ENCODE results near the gene KLHDC10.
"Not testable (repeated sequence)": the region's sequence is repeated elsewhere in the genome, so short reads cannot be mapped to it uniquely, and the experiment has no call there.

KLHDC10 gene

GRCh38 chr7:130139193-130139960 is 69.0 kb downstream of the KLHDC10 start:
- in situ Hi-C loops (cut with HindIII; ENCODE audit: low sequenced_read_pairs) = no loop called here

GRCh38 chr7:130140551-130141160 is 70.3 kb downstream of the KLHDC10 start:
- in situ Hi-C loops (cut with HindIII; ENCODE audit: low sequenced_read_pairs) = no loop called here

GRCh38 chr7:130141161-130141883 is 71.0 kb downstream of the KLHDC10 start:
- in situ Hi-C loops (cut with HindIII; ENCODE audit: low sequenced_read_pairs) = no loop called here

GRCh38 chr7:130141884-130142653 is 71.7 kb downstream of the KLHDC10 start:
- in situ Hi-C loops (cut with HindIII; ENCODE audit: low sequenced_read_pairs) = no loop called here

- in situ Hi-C loops (cut with HindIII; ENCODE audit: low sequenced_read_pairs) = no loop called here
Observed at GRCh38 chr7:130142654-130143333, 72.5 kb downstream of the KLHDC10 start.

GRCh38 chr7:130143334-130143732 is 73.0 kb downstream of the KLHDC10 start:
- in situ Hi-C loops (cut with HindIII; ENCODE audit: low sequenced_read_pairs) = no loop called here

GRCh38 chr7:130143986-130144311 is 73.6 kb downstream of the KLHDC10 start:
- in situ Hi-C loops (cut with HindIII; ENCODE audit: low sequenced_read_pairs) = no loop called here

GRCh38 chr7:130144312-130145171 is 74.2 kb downstream of the KLHDC10 start:
- in situ Hi-C loops (cut with HindIII; ENCODE audit: low sequenced_read_pairs) = no loop called here

- in situ Hi-C loops (cut with HindIII; ENCODE audit: low sequenced_read_pairs) = no loop called here
Observed at GRCh38 chr7:130145424-130146100, 75.2 kb downstream of the KLHDC10 start.

- in situ Hi-C loops (cut with HindIII; ENCODE audit: low sequenced_read_pairs) = not testable (repeated sequence)
Observed at GRCh38 chr7:130146142-130146541, 75.8 kb downstream of the KLHDC10 start.

- in situ Hi-C loops (cut with HindIII; ENCODE audit: low sequenced_read_pairs) = no loop called here
Observed at GRCh38 chr7:130146693-130147405, 76.5 kb downstream of the KLHDC10 start.

- in situ Hi-C loops (cut with HindIII; ENCODE audit: low sequenced_read_pairs) = no loop called here
Observed at GRCh38 chr7:130147710-130148325, 77.5 kb downstream of the KLHDC10 start.

- in situ Hi-C loops (cut with HindIII; ENCODE audit: low sequenced_read_pairs) = no loop called here
Observed at GRCh38 chr7:130148561-130148960, 78.2 kb downstream of the KLHDC10 start.

GRCh38 chr7:130149281-130150139 is 79.2 kb downstream of the KLHDC10 start:
- in situ Hi-C loops (cut with HindIII; ENCODE audit: low sequenced_read_pairs) = no loop called here

- in situ Hi-C loops (cut with HindIII; ENCODE audit: low sequenced_read_pairs) = no loop called here
Observed at GRCh38 chr7:130150587-130150986, 80.3 kb downstream of the KLHDC10 start.

- in situ Hi-C loops (cut with HindIII; ENCODE audit: low sequenced_read_pairs) = no loop called here
Observed at GRCh38 chr7:130151591-130152492, 81.5 kb downstream of the KLHDC10 start.

Measured in DLD1 (cell line).